ENCODE results near the gene FNBP1L.

GRCh38 chr1:93595743-93596142 is 147.8 kb downstream of the FNBP1L start:
- TF ChIP-seq CTCF (IDR thresholded peaks at IDR 0.05), result no peak
- TF ChIP-seq REST (IDR thresholded peaks at IDR 0.05; ENCODE audit: low read depth, low read length), result no peak
- no peak for TF ChIP-seq CHD2 (IDR thresholded peaks at IDR 0.05; ENCODE audit: low read length, partially characterized antibody)
- TF ChIP-seq GABPA (IDR thresholded peaks at IDR 0.05; ENCODE audit: low read depth), result no peak
- no peak for TF ChIP-seq RXRA (IDR thresholded peaks at IDR 0.05; ENCODE audit: borderline replicate concordance, low read depth)
- no peak for TF ChIP-seq EZH2phosphoT487 (IDR thresholded peaks at IDR 0.05; ENCODE audit: borderline replicate concordance, low read depth)
- TF ChIP-seq TCF12 (IDR thresholded peaks at IDR 0.05), result no peak
- no peak for TF ChIP-seq MAX (IDR thresholded peaks at IDR 0.05; ENCODE audit: low read depth)
- TF ChIP-seq EP300 (IDR thresholded peaks at IDR 0.05; ENCODE audit: borderline replicate concordance in 1 of 2, low read depth in 1 of 2, low read length in 1 of 2), result no peak
- TF ChIP-seq FOXM1 (IDR thresholded peaks at IDR 0.05; ENCODE audit: low read depth), result no peak
- no peak for TF ChIP-seq RAD21 (IDR thresholded peaks at IDR 0.05; ENCODE audit: low read length)

All from SK-N-SH (cell line).